GM18499 (cell line): Measurements from ENCODE around the gene LDLRAD4.
"Not testable (repeated sequence)": the region's sequence is repeated elsewhere in the genome, so short reads cannot be mapped to it uniquely, and the experiment has no call there.

Experiments
- ATAC-seq: cut with Tn5 transposase; IDR thresholded peaks from one replicate; pipeline ENCODE4 v1.9.1; 2021; ENCODE audit warnings: moderate number of reproducible peaks; ENCODE audit not compliant: insufficient read depth, unreplicated experiment

The LDLRAD4 gene

GRCh38 chr18:13653746-13654433, 435.3 kb downstream of the LDLRAD4 start:
- no peak for ATAC-seq

GRCh38 chr18:13657974-13658373, 439.4 kb downstream of the LDLRAD4 start:
- ATAC-seq, result no peak

- no peak for ATAC-seq
Measured at GRCh38 chr18:13658436-13659204, 440.1 kb downstream of the LDLRAD4 start.

GRCh38 chr18:13660510-13660909, 441.9 kb downstream of the LDLRAD4 start:
- ATAC-seq, result no peak

- no peak for ATAC-seq
Measured at GRCh38 chr18:13661051-13661778, 442.7 kb downstream of the LDLRAD4 start.

GRCh38 chr18:13661779-13662256, 443.3 kb downstream of the LDLRAD4 start:
- ATAC-seq, result no peak

GRCh38 chr18:13672657-13673056, 454.1 kb downstream of the LDLRAD4 start:
- ATAC-seq, result no peak

- ATAC-seq, result no peak
Measured at GRCh38 chr18:13676471-13676870, 457.9 kb downstream of the LDLRAD4 start.

- ATAC-seq, result not testable (repeated sequence)
Measured at GRCh38 chr18:13677350-13677749, 458.8 kb downstream of the LDLRAD4 start.

GRCh38 chr18:13680612-13681011, 462.1 kb downstream of the LDLRAD4 start:
- ATAC-seq, result no peak

GRCh38 chr18:13681701-13682100, 463.1 kb downstream of the LDLRAD4 start:
- ATAC-seq, result no peak

- no peak for ATAC-seq
Measured at GRCh38 chr18:13684546-13684945, 466.0 kb downstream of the LDLRAD4 start.

GRCh38 chr18:13688191-13689136, 469.9 kb downstream of the LDLRAD4 start:
- ATAC-seq, result no peak

GRCh38 chr18:13690060-13690459, 471.5 kb downstream of the LDLRAD4 start:
- ATAC-seq, result not testable (repeated sequence)

GRCh38 chr18:13695337-13695736, 476.8 kb downstream of the LDLRAD4 start:
- not testable (repeated sequence) for ATAC-seq

GRCh38 chr18:13696961-13697360, 478.4 kb downstream of the LDLRAD4 start:
- ATAC-seq, result no peak

GRCh38 chr18:13700153-13700552, 481.6 kb downstream of the LDLRAD4 start:
- ATAC-seq, result no peak
